Activated CD4-positive, alpha-beta T cell treated with anti-CD3 and anti-CD28 coated beads for 24 hours (primary cell): ENCODE measurements around the gene NTN4.
"Not testable (repeated sequence)": the region's sequence is repeated elsewhere in the genome, so short reads cannot be mapped to it uniquely, and the experiment has no call there.

Experiments used
- DNase-seq, 2 donors: peaks; one replicate each; pipeline ENCODE4 v3.0.0-alpha.2; 2020; ENCODE audit warnings: low read depth in 2 of 2

NTN4 gene

GRCh38 chr12:95790033-95790916 lies at the start of gene NTN4:
TSS of gene NTN4 (minus strand) at chr12:95790764. CDS start at chr12:95790309, 455 bp downstream.
- peak in 1 of 2 donors; percentile 24 for DNase-seq

- no peak for DNase-seq
Measured at GRCh38 chr12:95838125-95838524, 47.6 kb upstream of the NTN4 start.

- no peak for DNase-seq
Measured at GRCh38 chr12:95837240-95838038, 46.9 kb upstream of the NTN4 start.

- DNase-seq, result no peak
Measured at GRCh38 chr12:95836630-95837239, 46.2 kb upstream of the NTN4 start.

- no peak for DNase-seq
Measured at GRCh38 chr12:95836185-95836609, 45.6 kb upstream of the NTN4 start.

GRCh38 chr12:95834572-95834971 lies 44.0 kb upstream of the NTN4 start:
- DNase-seq, result no peak

GRCh38 chr12:95830335-95831089 lies 39.9 kb upstream of the NTN4 start:
- no peak for DNase-seq

- no peak for DNase-seq
Measured at GRCh38 chr12:95829395-95829794, 38.8 kb upstream of the NTN4 start.

GRCh38 chr12:95820096-95820703 lies 29.6 kb upstream of the NTN4 start:
- DNase-seq, result no peak

GRCh38 chr12:95815632-95816212 lies 25.2 kb upstream of the NTN4 start:
- no peak for DNase-seq

GRCh38 chr12:95812155-95812554 lies 21.6 kb upstream of the NTN4 start:
- DNase-seq, result not testable (repeated sequence)

- no peak for DNase-seq
Measured at GRCh38 chr12:95810411-95810810, 19.8 kb upstream of the NTN4 start.

GRCh38 chr12:95809000-95809680 lies 18.6 kb upstream of the NTN4 start:
- no peak for DNase-seq

GRCh38 chr12:95808146-95808545 lies 17.6 kb upstream of the NTN4 start:
- no peak for DNase-seq

GRCh38 chr12:95805864-95806671 lies 15.5 kb upstream of the NTN4 start:
- no peak for DNase-seq

- DNase-seq, result no peak
Measured at GRCh38 chr12:95804291-95804690, 13.7 kb upstream of the NTN4 start.

- DNase-seq, result no peak
Measured at GRCh38 chr12:95803817-95804216, 13.3 kb upstream of the NTN4 start.

GRCh38 chr12:95802482-95803270 lies 12.1 kb upstream of the NTN4 start:
- DNase-seq, result no peak

- DNase-seq, result no peak
Measured at GRCh38 chr12:95796982-95797289, 6.4 kb upstream of the NTN4 start.
